HG02973 (cell line): ENCODE results near the gene CDC14B.
"Not testable (repeated sequence)": the region's sequence is repeated elsewhere in the genome, so short reads cannot be mapped to it uniquely, and the experiment has no call there.

Experiments used
- ATAC-seq: cut with Tn5 transposase; IDR thresholded peaks from one replicate; pipeline ENCODE4 v1.9.1; 2021; ENCODE audit warnings: moderate library complexity; ENCODE audit not compliant: unreplicated experiment

Gene CDC14B

DNA sequence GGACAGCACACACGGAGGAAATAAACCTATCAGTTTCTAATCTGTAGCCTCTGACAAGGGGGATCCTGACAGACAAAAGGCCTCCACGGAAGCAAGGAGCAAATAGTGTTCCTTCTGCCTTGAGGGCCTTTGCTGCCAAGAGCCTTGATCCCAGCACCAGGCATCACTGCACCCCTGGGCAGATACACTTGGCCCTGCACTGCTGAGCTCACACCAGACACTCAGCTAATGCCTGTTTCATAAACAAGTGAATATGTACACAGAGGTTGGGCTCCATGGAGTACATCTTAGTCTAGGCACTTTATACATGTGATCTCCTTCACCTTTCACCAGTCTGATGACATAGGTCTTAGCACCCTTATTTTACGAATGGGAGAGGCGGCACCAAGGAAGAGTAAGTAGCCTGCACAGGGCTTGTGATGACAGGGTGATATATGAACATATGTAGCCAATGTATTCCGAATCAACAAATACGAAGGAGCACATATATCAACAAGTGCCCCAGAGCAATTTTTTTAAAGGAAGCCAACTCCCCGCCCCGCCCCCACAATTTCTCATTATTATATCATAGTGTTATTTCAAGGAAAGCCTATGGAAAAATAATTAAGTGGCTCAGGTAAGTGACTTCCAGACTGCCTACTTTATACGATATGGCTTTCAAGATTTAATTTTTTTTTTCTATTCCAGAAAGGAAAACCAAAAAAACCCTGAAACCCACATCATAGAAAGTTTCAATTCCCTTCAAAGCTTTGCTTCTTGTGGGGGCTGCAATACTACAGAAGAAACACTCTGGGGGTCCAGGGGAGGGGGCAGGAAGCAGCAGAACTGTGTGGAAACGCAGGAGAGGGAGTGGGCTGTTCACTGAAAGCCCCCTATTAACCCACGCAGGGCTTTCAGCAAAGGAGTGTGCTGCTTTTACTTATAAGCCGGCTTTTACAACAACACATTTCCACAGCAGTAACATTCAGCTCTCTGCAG, 32.0 kb downstream of the CDC14B start:
- ATAC-seq, result no peak

DNA sequence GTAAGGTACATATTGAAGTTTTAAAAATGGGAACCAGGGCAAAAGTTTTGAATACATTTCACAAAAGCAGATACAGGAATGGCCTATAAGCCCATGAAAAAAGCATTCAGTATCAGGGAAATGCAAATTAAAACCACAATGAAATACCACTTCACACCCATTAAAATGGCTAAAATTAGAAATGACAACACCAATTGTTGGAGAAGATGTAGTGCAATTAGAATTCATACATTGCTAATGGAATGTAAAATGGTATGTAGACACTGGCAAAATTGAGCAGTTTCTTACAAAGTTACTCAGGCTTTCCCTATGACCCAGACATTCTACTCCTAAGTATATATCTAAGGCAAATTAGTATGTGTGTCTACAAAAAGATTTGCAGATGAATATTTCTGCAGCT, 34.2 kb downstream of the CDC14B start:
- ATAC-seq, result no peak

DNA sequence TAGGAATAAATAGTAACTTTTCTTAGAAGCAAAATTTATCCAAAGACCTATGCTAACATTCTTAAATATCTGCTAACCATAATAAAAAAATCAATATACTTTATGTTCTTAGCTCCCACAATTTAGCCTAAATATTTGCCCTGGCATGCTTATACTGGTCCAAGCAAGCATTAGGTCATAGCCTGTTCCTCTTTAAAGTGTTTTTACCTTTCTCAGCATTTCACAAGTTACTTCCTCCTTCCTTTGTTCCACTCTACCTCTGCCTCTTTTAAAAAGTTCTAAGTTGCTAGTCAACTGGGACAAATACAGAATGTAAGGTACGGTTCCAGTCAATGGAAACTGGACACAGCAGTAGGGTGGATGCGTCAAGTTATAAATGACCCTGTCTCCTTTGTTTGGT, 37.4 kb downstream of the CDC14B start:
- not testable (repeated sequence) for ATAC-seq

DNA sequence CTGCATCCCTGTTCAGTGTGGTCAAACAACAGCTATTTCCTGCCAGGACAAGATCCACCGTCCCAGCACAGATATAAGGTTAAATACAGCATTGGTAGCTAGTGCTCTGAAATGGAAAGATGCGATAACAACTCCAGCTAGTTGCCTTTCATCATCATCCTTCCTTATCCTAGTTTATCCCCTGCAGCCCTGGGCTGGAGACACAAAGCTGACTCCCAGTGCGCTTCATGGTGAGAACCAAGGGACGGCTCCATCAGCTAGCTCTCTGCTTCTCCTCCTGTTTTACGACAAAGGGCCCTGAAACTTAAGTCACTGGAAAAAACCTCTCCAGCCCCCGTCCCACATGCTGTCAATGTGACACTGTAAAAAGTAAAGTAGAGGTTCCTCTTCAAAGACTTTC, 37.9 kb downstream of the CDC14B start:
- no peak for ATAC-seq

DNA sequence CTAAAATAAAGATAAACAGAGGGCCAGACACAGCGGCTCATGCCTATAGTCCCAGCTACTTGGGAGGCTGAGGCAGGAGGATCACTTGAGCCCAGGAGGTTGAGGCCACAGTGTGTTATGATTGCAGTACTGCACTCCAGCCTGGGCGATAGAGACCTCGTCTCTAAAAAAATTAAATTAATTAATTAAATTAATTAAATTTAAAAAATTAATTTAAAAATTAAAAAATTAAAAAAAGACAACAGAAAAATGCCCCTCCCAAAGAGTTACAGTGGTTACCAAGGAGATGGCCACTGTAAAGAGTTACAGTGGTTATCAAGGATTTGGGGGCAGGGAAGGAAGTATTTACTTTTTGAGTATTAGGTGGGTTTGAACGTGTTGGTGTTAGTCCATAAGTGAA, 38.3 kb downstream of the CDC14B start:
- no peak for ATAC-seq

DNA sequence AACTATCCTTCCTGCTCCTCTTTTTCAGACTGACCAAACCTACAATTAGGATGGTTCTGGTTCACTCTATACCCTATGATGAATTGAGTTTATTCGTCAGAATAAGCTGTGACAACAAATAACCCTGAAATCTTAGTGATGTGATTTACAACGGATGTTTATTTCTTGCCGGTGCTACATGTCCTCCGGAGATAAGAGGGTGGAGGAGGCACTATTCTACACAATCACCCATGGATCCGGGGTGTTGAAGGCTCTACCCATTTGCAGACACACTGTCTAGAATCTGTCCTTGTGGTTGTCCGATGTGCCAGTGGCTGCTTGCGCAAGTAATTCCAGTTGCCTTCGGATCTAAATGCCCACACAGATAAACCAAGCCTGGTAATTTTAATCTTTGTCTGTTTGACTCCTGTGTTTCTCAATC, 44.7 kb downstream of the CDC14B start:
- no peak for ATAC-seq

DNA sequence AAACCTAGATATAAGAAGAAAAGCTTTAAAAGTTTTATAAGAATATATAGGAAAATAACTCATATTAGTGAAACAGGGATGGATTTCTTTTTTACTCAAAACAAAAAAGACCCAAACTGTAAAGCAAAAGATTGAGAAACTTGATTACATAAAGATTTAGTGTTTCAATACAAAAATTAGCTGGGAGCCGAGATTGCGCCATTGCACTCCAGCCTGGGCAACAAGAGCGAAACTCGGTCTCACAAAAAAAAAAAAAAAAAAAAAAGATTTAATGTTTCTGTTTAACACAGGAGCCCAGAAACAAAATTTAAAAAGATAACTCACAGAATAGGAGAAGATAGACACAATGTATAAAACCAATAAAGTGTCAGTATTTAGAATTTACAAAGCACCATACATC, 45.2 kb downstream of the CDC14B start:
- no peak for ATAC-seq

DNA sequence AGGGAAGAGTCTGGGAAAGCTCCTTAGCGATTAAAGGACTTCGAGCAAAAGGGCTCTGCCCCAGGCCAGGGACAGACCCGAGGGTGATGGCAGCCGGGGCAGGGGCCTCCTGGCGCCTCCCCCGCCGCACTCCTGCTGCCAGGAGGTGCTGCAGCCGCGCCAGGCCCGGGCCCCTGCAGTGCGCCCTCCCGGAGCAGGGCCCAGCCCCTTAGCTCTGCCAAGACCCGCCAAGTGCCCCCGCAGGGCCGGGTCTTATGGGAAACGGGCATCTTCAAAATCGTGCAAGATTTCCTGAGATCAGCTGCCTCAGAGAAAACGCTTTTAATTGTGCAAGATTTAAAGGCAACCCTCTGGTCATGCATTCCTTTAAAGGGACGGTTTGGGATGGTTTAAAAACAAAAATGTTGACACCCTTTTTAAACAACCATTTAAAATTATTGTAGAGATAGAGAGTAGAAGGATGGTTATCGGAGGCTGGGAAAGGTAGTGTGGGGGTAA, 52.4 kb downstream of the CDC14B start:
- peak; percentile 43 for ATAC-seq

DNA sequence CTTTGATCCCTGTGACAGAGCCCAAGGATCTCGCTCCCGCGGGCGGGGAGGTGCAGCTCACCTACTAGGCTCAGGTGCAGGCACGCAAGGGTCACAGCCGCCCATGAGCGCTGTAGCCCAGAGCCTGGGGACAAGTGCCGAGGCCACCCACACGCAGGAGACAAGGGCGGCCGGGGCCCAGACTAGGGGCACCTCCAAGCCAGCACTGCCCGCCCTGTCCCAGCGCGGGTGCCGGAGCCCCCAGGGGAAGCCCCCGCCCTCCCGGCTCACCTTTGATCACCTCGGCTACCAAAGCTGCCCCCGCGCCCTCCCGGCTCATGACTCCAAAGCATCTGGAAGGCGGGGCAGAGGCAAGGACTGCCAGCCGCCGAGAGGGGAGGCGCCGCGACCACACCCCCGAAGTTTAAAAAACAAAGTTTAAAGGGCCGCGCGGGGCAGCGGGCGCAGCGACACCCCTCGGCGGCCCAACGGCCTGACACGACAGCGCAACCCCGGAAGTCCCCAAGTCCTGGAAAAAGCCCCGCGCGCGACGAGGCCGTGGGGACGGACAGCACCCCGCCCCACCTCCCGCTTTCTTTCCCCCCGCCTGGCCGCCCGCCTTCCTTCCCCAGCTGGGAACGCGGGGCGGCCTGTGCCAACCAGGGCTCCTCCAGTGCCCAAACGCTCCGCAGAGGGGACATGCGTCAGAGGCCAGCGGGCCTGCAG, 53.0 kb downstream of the CDC14B start:
- peak; percentile 87 for ATAC-seq

DNA sequence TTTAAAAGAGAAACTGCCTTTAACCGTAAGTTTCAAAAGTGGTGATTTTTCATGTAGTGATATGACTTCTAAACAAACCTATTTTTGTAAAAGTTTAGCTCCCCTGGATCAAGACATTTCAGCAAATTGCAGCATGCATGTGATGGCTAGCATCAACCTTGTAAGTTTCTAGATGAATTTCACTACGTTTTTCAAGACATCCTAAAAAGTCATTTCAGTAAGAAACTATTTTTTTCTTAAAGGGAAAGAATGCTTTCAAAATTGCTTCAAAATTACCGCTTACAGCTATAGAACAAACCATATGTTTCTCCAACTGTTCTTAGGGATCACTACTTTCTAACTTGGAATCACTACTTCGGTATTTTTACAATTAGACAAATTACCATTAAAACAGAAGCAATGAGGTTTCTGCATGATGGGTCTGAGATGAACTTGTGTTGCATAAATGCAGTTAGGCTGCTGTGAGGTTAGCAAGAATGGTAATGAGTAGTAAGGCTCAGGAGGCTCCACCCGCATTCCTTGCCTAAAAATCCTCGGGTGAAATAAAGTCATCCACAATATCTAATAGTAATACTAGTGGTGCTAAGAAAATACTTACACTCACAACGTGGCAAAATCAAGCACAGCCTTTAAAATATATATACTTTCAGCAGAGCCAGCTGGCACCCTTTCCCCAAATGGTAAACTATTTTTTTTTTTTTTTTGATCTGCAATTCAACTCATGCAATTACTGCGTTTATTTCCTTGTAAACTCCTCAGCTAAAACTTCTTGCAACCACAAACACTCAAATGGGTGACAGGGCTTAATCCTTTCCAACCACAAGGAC, 53.8 kb downstream of the CDC14B start:
- ATAC-seq, result no peak

DNA sequence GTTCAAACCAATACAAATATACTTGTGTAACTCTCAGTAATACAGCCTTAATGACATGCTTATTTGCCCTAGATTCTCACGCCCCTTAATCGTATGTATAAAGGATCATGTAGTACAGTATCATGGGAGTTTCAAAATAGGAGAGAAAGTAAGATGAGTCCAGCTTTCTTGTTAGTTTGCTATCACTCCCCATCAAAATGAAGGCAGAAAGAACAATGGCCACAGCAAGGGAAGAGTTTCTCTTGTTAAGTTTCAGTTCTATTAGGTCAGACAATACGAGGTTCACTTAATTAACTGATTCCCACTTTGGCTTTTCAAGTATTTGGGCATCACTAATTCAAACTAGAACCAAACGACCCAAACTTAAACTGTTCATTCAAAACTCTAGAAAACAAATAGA, 55.4 kb downstream of the CDC14B start:
- no peak for ATAC-seq

DNA sequence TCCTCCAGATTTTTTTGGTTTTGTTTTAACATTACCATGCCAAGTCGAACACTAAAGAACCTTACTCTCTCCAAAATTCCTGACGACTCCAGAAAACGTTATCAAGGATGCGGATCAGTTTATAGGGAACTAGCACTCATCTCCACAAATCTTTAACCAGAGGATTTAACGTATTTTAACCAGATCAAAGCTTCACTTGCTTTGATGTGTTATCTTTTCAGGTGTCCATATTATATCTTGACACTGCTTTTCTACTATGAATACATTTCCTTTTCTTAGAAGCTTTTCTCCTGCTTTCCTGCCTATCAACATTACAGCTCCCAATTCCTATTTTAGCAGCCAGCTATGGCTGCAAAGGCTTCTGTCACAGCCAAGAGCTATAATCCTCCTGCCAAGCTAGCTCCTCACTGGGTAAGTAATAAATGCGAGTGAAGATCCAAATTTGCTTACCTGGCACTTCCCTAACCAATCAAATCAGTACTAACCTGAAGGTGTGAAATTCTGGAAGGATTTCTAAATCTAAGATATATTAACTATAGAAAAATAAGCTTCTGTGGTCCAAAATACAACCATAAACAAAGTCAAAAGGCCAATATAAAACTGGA, 60.2 kb downstream of the CDC14B start:
- ATAC-seq, result no peak

DNA sequence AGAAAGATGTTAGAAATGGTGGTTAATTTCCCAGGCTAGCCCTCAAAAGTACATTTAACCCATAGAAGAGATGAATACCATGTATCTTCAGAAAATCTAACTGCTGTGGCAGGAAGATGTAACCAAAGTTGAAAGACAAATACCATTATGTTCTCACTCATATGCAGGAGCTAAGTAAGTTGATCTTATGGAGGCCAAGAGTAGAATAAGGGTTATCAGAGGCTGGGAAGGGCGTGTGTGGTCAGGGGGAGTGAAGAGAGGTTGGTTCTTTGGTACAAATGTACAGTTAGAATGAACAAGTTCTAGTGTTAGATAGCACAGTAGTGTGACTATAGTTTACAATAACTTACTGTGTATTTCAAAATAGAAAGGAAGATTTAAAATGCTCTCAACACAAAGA, 61.7 kb downstream of the CDC14B start:
- no peak for ATAC-seq

DNA sequence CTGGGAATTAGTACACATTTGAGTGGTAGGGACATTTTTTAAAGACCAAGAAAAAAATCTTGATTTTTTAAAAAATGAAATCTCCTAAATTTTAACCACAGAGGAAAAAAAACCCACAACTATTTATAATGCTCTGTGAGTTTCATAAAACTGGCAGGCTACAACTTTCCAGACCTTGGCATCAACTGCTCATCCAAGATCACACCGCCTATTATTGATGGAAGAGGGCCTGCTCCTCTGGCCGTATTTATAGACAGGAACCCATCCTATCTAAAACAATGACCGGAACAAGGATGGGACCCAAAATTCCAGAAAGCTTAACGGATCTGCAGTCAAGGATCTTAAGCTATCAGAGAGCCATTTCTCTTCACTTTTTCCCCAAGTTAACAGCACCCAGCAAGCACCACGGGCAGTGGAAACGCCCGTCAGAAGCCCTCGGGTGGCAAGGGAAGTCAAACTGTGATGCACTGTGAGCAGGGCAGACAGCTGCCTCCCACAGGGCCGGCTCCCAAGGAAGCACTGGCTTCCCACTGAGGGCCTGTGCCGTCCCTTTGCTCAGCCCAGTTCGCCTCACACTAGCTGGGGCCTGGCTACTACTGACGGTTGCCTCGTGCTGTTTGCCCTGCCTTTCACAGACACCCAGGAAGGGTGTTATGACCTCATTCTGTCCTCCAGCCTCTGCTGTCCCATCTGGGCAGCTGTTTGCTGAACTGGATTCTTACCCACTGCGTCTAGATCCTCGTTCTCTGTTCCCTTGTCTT, 62.8 kb downstream of the CDC14B start:
- no peak for ATAC-seq

DNA sequence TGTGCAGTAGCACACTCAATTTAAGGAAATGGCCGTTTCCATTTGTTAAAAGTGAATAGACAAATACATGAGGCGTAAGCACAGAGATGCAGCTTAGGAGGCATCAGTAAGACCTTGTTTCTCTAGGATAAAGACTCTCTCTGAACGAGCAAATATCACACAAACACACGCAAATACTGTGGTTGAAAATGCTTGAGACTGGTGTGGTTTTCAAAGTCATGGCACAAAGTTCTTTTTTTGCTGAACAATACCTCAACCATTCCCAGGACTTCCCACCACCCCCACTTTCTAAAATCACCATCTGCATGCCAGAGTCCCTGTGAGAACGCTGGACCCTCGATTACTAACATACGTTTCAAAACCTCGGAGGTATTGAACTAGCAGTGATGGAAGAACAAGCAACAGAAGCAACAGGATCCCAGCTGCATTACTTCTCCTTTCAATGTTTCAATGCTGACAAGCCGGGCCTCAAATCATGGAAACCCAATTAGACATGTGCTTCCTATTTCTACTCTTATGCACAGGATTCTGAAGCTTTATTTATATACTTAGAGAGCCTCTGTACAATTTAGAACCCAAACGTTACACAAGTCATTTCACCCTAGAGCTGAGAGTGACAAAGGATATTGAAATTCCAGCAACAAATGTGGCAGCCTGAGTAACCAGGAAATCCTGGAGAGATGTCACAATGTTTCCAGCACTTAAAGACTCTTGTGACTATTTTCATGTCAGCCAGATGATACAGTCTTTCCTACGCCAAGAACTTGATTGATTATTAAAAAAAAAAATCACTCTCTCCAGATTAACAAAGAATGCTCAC, 63.9 kb downstream of the CDC14B start:
- no peak for ATAC-seq

DNA sequence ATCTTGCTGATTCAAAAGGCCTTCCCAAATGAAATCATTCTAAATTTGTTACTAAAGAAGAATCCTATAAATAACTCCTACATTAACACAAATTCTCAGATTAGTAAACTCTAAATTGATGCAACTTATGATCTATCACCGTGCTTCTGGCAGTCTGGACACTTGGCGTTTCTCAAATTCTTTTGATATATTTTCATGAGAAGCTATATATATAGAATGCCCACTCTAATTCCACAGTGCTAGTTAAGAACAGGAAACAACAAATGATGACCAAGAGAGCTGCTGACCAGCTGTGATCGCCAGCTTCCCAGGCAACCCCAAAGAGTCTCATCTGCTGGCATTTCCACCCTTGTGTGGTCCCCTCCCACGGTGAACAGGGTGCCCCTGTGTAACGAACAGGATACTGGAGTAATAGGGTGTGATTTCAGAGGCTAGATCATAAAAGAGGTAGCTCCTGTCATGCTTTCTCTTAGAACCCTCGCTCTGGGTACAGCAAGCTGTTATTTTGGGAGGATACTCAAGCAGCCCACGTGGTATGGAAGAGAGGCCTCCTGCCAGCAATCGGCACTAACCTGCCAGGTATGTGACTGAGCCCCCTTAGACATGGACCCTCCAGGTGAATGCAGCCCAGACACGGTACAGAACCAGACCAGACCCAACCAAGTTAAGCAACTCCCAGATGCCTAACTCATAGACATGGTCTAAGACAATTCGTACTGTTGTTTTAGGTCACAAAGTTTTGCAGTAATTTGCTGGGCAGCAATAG, 64.7 kb downstream of the CDC14B start:
- no peak for ATAC-seq

DNA sequence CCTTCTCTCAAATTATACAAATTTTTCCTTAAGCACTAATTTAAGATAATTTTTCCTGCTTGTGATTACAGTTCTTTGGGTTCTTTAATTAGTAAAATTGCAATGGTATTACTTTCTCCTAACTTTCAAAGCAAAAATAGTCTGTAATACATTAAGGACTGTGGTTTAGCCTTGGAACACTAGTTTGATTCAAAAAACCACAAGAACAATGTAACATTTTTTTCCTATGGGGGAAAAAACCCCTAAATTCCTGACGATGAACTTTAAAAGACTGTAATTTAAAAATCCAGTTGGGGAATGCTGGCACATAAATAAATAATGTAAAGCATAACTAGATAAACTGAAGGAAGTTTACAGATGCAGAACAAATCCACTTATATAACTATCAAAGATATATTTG, 65.3 kb downstream of the CDC14B start:
- ATAC-seq, result no peak

DNA sequence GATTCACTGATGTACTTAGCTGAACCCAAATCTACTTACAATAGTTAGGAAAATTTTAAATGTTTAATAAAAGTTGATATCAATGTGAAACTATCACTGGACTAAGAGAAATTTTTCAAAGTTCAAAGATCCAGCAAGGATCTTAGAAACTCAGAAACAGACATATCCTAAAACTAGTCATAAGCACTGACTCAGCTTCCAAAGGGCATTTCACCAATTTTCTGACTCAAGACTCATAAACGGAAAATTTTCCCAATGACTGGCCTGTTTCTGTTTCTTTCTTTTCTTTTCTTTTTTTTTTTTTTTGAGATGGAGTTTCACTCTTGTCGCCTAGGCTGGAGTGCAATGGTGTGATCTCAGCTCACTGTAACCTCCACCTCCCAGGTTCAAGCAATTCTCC, 66.6 kb downstream of the CDC14B start:
- ATAC-seq, result no peak
